GM21786 (cell line): Measurements from ENCODE around the gene KLK14.

ENCODE experiments used
- ATAC-seq: cut with Tn5 transposase; IDR thresholded peaks from one replicate; pipeline ENCODE4 v1.9.1; 2021; ENCODE audit not compliant: unreplicated experiment

The KLK14 gene, protein sequence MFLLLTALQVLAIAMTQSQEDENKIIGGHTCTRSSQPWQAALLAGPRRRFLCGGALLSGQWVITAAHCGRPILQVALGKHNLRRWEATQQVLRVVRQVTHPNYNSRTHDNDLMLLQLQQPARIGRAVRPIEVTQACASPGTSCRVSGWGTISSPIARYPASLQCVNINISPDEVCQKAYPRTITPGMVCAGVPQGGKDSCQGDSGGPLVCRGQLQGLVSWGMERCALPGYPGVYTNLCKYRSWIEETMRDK

DNA sequence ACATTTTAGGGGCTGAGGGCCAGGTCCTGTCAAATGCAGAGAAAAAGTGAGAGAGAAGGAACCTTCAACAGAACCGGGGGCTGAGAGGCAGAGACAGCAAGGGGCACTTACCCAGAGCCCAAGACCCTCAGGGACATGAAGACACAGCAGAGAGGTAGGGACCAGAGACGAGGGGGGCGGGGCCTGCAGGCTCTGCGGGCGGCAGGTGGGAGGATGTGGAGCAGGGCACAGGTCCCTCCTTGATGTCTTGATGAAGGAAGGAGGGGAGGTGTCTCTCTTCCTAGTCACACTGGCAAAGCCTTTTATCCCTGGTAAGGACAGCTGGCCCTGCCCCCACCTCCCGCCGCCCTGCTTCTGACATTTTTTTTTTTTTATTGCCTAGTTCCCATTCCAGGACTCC, at the start of gene KLK14:
Gene KLK14, minus strand, starts transcription at position 277 of the 400 bp plus-strand sequence. Its CDS starts 273 bp downstream, at position 4.
- no peak for ATAC-seq

DNA sequence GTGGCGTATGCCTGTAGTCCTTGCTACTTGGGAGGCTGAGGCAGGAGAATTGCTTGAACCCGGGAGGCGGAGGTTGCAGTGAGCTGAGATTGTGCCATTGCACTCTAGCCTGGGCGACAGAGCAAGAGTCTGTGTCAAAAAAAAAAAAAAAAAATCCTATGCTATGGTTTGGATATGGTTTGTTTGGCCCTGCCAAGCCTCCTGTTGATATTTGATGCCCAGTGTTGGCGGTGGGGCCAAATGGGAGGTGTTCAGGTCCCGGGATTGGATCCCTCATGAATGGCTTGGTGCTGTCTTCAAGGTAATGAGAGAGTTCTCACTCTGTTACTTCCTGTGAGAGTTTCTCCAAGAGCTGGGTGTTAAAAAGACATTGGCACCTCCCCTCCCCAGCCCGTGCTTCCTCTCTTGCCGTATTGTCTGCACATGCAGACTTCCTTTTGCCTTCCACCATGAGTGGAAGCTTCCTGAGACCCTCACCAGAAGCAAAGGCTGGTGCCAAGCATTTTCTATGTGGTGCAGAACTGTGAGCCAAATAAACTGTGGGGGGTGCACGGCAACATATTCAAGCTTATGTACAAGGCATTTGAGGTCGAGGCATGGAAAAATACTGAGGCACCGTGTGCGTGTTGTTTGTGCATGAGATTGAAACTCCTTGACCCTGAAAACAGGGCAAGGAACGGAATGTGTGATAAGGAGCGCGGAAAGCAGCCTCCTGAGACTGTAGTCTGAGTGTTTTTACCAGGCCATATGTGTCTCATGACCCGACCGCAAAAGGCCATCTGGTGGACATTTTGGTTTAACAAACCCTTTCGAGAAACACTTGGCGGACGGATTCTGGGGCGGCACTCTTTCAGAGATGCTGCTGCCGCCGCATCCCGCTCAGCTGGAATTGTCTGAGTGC, 49.3 kb upstream of the KLK14 start:
- ATAC-seq: no peak

DNA sequence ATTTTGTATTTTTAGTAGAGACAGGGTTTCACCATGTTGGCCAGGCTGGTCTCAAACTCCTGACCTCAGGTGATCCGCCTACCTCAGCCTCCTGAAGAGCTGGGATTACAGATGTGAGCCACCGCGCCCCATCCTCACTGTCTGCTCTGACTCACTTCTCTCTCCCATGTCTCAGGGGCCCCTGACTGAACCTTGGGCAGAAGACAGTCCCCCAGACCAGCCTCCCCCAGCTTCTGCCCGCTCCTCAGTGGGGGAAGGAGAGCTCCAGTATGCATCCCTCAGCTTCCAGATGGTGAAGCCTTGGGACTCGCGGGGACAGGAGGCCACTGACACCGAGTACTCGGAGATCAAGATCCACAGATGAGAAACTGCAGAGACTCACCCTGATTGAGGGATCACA, 47.0 kb upstream of the KLK14 start:
- ATAC-seq: no peak

DNA sequence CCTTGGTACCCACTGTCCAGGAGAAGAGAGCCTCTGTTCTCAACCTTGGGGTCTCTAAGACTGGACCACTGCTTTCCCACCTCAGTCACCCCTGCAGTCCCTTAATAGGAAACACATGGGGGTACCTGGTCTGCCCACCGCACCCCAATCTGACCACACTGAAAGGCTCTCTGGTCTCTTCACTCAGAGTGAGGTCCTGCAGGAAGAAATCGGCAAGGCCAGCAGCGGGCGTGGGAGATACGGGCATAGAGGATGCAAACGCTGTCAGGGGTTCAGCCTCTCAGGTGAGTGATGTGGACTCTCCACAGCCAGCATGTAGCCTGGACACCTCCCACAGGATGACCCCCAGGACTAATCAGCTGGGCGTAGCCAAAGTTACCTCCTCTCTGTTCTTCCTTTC, 45.5 kb upstream of the KLK14 start:
- no peak for ATAC-seq

DNA sequence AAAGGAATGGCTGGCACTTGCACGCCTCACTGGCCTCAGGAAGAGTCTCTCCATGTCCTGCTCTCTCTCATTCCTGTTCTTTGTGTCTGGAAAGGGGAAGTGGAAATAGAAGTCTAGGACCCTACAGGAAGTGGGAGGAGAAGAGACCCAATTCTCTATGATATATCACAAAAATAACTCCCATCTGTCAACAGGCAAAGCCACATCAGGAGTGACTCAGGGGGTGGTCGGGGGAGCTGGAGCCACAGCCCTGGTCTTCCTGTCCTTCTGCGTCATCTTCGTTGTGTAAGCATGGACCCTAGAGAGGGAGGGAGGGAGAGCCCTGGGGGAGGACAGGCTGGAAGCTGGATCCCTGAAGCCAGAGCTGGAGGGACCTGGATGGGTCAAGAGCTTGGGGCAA, 45.1 kb upstream of the KLK14 start:
- no peak for ATAC-seq

DNA sequence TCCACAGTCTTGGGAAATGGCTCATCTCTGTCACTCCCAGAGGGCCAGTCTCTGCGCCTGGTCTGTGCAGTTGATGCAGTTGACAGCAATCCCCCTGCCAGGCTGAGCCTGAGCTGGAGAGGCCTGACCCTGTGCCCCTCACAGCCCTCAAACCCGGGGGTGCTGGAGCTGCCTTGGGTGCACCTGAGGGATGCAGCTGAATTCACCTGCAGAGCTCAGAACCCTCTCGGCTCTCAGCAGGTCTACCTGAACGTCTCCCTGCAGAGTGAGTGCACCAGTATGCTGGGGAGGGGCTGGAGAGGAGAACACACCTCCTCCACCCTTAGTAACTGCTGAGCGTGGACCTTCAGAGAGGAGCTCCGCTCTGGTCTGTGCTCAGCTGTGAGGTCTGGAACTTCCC, 44.3 kb upstream of the KLK14 start:
- ATAC-seq: no peak

DNA sequence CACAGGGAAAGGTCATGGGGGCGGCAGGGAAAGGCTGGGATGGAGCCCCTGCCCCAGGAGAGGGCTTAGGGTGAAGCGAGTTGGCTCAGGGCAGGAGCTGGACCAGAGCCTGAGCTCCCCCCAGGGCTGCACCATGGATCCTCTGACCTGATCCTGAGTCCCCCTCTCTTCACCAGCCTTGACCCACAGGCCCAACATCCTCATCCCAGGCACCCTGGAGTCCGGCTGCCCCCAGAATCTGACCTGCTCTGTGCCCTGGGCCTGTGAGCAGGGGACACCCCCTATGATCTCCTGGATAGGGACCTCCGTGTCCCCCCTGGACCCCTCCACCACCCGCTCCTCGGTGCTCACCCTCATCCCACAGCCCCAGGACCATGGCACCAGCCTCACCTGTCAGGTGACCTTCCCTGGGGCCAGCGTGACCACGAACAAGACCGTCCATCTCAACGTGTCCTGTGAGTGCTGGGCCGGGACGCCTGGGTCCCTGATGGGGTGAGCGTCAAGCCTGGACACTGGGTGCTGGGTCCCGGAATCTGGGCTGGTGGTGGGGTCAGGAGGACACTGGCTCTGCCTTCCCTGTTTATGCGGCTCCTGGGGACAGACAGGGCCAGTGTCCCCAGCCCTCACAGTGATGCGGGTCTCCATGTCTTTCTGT, 42.9 kb upstream of the KLK14 start:
- no peak for ATAC-seq

DNA sequence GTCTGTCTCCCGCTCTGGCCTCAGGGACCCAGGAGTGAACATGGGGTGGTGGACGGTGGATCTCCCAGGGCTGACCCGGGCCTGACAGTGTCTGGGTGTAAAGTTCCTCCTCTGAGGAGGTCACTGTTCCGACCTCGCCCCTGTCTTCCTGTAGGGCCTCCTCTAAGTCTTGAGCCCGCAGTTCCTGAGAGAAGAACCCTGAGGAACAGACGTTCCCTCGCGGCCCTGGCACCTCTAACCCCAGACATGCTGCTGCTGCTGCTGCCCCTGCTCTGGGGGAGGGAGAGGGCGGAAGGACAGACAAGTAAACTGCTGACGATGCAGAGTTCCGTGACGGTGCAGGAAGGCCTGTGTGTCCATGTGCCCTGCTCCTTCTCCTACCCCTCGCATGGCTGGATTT, 42.0 kb upstream of the KLK14 start, which contains the start of gene SIGLEC9:
Gene SIGLEC9, plus strand, starts transcription at position 178 of the 400 bp plus-strand sequence. Its CDS starts 69 bp downstream, at position 247.
- no peak for ATAC-seq

DNA sequence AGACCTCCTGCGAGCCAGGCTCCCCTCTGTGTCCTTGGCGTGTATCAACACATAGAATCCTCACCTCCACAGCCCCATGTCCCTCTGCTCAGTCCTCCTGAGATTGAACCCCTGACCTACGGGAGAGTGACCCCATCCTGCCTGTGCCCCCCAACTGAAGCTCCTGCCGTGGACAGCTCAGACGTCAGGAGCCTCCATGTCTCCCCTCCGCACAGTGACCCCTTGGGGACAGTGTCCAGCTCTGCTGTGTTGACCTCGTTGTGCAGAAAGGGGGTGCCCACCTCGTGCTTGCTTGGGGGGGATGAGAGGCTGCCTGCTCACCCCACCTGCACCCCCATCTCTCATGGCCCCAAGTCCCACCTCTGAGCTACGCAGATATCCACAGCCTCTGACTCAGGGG, 41.5 kb upstream of the KLK14 start:
- no peak for ATAC-seq

DNA sequence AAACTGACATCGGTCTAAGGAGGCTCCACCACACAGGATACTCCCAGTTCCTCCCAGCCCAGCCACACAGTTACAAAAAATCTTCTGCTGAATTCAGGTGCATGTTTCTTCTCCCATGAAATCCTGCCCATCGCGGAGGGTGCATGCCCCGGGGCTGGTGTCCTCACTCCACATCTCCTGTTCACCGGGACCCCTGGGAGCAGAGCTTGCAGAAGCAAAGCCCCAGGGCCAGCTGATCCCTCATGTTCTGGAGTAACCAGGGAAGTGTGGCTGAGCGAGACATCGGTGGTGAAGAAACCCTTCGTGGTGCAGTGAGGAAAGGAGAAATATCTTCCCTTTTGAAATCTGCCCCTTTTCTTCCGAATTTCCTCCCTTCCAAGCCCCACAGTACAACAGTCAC, 41.1 kb upstream of the KLK14 start:
- ATAC-seq: no peak

DNA sequence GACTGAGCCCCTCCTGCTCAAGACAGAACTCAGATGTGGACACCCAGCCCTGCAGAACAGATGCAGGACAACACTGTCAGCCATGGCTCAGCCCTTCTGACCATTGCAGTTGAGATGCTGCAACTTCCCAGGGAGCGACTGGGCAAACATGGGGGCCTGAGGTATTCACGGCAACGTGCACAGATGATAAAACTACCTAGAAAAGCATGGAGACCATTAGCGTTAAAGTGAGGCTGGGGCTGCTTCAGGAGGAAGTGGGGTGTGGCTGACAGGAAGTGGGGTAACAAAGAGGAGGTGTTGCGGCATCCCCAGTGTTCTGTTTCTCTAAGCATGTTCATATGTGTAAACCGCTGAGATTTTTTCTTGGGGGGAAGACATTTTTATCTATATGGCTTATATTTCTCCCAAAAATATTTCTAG, 40.7 kb upstream of the KLK14 start:
- ATAC-seq: no peak

DNA sequence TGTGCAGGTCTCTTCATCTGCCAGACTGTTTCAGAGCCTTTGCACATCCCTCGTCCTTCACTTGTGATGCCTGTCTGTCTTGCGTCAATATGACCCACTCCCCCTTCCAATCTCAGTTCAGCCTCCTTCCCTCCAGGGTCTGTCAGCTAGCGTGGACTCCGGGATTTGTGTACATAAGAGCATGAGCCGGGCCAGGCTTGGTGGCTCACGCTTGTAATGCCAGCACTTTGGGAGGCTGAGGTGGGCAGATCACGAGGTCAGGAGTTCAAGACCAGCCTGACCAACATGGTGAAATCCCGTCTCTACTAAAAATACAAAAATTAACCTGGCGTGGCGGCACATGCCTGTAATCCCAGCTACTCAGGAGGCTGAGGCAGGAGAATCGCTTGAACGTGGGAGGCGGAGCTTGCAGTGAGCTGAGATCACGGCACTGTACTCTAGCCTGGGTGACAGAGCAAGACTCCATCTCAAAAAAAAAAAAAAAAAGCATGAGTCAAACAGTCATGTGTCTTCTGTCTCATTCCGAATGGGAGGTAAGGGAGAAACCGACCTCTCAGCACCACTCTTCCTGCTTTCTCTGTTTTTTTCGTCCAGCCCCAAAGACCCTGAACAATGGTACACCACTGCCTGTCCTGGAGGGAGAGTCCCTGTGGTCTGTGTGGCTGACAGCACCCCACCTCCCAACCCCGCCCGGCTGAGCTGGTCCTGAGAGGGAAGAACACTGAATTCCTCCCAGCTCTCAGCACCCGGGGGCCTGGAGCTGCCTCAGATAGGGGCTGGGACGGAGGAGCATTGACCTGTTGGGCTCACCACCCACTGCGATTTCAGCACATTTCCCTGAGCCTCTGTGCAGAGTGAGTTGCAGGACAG, 39.7 kb upstream of the KLK14 start:
- ATAC-seq: no peak

DNA sequence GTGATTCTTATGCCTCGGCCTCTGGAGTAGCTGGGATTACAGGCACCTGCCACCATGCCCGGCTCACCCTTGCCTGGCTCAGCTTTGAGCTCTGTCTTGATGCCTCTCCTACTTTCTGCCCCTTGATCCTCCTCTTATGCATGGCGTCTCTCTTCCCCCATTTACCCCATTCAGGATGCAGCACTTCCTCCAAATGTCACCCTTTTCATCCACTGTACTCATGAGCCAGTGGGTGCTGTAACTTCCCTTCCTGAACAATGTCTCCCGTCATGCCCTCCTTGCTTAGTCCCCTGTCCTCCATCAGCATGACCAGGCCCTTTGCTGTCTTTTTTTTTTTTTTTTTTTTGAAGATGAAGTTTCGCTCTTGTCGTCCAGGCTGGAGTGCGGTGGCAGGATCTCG, 38.6 kb upstream of the KLK14 start:
- no peak for ATAC-seq

DNA sequence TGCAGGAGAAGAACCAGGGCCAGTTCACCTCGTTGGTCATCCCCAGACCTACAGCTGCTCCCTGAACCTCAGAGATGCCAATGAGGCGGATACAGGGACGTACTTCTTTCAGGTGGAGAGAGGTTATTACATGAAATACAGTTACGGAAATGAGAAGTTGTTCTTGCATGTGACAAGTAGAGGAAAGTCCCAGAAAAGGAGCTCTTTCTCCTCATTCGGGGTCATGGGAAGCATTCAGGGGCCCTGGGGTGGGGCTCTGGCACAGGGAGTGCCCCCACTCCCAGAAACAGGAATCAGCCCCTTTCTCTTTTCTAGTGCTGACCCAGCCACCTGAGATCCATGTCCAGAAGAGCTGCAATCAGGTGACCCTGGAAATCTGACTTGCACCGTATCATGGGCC, 37.5 kb upstream of the KLK14 start:
- no peak for ATAC-seq

DNA sequence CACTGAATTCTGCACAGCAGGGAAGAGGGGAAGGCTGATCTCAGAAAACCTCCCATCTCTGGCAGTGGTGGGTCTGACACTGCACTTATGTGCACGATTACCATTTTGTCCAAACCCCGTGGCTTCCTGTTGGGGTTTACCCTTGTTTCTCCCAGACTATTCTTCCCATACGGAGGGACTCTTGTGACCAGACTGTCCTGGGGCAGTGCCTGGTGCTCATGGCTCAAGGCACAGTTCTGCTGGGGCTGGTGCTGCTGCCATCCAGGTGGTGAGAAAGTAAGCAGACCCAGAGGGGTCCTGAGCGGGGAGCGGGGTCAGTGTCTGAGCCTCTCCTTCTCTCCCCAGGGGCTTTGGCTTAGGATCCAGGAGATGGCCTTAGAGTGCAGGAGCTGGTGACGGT, 36.9 kb upstream of the KLK14 start:
- no peak for ATAC-seq

DNA sequence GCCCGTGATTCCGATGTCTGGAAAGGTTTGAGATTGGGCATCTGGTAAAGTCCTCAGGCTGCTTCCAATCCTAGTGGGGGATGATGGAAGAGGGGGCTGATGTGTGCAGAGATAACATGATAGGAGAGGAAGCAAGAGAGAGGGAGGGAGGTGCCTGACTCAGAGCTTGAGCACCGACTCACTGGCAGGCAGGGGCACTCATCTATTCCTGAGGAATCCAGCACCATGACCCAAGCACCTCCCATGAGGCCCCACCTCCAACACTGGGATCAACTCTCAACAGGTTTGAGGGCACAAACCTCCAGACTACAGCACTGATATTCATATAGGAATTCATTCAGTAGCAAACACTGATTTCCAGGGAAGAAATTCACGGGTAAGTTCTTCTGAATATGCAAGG, 36.4 kb upstream of the KLK14 start:
- ATAC-seq: no peak

DNA sequence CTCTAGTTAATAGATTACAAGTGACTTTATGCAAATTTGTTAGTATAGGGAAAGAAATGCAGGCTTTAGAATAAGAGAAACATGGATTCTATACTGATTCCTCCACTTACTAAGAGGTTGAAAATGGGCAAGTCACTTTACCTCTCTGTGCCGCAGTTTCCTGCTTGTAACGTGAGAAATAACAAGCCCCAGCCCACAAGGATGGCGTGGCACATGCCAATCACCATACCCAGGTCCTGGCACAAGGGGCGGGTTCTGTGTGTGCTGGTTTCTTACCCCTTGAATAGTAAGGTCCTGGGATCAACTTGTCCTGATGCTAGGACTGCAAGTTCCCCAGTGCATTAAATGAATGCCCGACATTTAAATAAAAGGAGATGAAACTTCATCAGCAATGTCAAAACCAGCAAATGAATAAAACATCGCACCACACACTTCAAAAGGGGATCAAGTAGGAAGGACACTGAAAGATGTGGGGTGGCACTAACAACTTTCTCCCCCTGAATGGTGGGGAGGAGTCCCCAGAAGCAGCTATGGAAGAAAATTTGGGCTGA, 34.1 kb upstream of the KLK14 start:
- no peak for ATAC-seq

DNA sequence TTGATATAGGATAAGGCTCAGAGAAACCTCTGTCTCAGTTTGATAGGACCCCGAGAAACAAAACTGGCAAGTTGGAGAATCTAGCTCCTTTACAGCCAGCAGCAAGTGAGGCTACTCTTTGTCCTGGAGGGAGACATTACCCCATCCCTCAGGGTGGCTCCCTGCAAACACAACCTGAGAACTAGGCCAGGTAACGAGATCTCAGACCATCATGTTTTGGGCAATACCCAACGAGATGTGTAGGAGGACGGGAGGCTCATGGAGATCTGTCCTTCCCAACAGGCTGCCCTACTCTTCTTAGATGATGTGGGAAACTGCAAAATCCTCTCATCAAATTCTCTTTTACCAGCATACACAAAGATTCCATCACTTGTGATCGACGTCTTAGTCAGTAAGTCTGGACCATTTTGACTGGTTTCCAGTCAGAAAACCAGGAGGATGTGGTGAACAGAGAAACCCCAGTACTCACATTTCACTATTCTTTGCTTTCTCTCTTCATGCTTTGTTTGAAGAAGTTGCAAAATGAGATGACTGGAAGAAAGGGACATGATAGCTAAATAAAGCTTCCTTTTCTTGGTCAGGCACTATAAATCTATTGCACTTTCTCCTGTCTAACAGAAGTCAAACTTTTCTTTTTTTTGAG, 31.5 kb upstream of the KLK14 start:
- ATAC-seq: no peak

DNA sequence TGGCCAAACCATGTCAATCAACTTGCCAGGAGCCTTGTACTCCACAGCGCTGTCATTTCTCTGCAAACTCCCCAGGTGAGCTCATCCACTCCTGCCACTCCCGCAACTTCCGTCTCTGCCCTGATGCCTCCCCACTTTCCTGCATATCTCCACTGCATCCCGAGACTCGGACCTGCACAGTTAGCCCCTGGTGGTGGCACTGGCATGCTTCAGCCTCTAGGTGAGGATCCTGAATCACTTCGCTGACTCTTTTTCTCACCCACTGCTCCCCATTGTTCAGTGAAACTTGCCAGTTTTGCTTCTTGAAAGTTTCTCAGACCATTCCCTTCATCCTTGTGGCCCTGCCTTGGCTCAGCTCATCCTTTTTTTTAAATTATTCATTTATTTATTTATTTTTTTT, 28.9 kb upstream of the KLK14 start:
- no peak for ATAC-seq

DNA sequence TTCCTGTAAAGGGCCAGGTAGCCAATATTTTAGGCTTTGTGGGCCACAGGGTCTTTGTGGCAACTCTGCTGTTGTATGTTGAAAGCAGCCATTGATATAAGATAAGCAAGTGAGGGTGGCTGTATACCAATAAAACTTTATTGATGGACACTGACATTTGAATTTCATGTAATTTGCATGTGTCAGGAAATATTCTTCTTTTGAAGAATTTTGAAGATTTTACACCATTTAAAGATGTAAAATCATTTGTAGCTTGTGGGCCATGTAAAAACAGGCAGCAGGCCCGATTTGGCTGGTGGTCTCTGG, 27.9 kb upstream of the KLK14 start:
- no peak for ATAC-seq
